H1 (cell line): ENCODE results near the gene DMXL2. TPM values are rescaled to one million over a fixed set of nuclear protein-coding genes. Genes with fewer than 3 reads are reported as not detected.

Source experiments
- CTCF ChIA-PET: fragments of 300-600 bp; sonication (Branson Sonifier 250); formaldehyde crosslinking; loops from one replicate; lab custom pipeline; 2021; ENCODE audit not compliant: partially characterized antibody; lab: Charles Lee
- POLR2A ChIA-PET: fragments of 300-600 bp; sonication (Branson Sonifier 250); formaldehyde crosslinking; loops from one replicate; lab custom pipeline; 2021; ENCODE audit warnings: inconsistent platforms; ENCODE audit not compliant: partially characterized antibody; lab: Charles Lee
- DNase-seq, 2 experiments: peaks; one replicate each; pipeline versions ENCODE4 v3.0.0 to v3.0.0-alpha.2; 2010 to 2022; ENCODE audit warnings: low spot score in 2 of 2, low read depth in 1 of 2, mixed read lengths in 1 of 2
- FAIRE-seq: peaks from 2 replicates; lab custom pipeline; 2011; peaks lifted over from hg19 to GRCh38; lab: Jason Lieb, UNC
- H2AFZ ChIP-seq: 2 replicates; pipeline ENCODE4 v1.8.1; 2012; ENCODE audit warnings: low read length, inconsistent platforms
- H2AK5ac ChIP-seq: 2 replicates; pipeline ENCODE4 v1.6.1; 2013; ENCODE audit warnings: low read depth, low read length
- H2BK120ac ChIP-seq: replicated peaks from 2 replicates; pipeline ENCODE3; 2013; ENCODE audit warnings: low read depth, low read length, inconsistent platforms
- H2BK12ac ChIP-seq: 2 replicates; pipeline ENCODE4 v1.6.1; 2013; ENCODE audit warnings: low read depth, low read length
- H2BK15ac ChIP-seq: 2 replicates; pipeline ENCODE4 v1.6.1; 2013; ENCODE audit warnings: low read length
- H2BK20ac ChIP-seq: 2 replicates; pipeline ENCODE4 v1.6.1; 2013; ENCODE audit warnings: low read length
- H2BK5ac ChIP-seq: 2 replicates; pipeline ENCODE4 v1.6.1; 2013; ENCODE audit warnings: low read depth, low read length
- H3K14ac ChIP-seq: 2 replicates; pipeline ENCODE4 v1.6.1; 2013; ENCODE audit warnings: inconsistent platforms; ENCODE audit not compliant: insufficient read length
- H3K18ac ChIP-seq: 2 replicates; pipeline ENCODE4 v1.6.1; 2013; ENCODE audit warnings: low read length; ENCODE audit errors: extremely low read depth
- H3K23ac ChIP-seq: 2 replicates; pipeline ENCODE4 v1.6.1; 2013; ENCODE audit warnings: inconsistent platforms; ENCODE audit not compliant: insufficient read length
- H3K23me2 ChIP-seq: 2 replicates; pipeline ENCODE4 v1.6.1; 2013; ENCODE audit warnings: low read depth, low read length
- H3K27ac ChIP-seq: 2 replicates; pipeline ENCODE4 v1.6.1; 2011; ENCODE audit warnings: low read depth, low read length, inconsistent platforms
- H3K27me3 ChIP-seq, 4 experiments: replicated peaks in 1 of 4; 1 replicate in 1 of 4; 2 replicates in 3 of 4; pipeline versions ENCODE4 v1.6.1 to v1.8.1; 2011 to 2013; ENCODE audit warnings: low read length in 3 of 4, mild to moderate bottlenecking in 3 of 4, inconsistent platforms in 2 of 4, mixed read lengths in 2 of 4, moderate library complexity in 1 of 4; ENCODE audit not compliant: control insufficient read depth in 3 of 4, insufficient read depth in 3 of 4; ENCODE audit errors: extremely low read depth in 1 of 4
- H3K36me3 ChIP-seq, 4 experiments: 2 replicates each; pipeline versions ENCODE4 v1.6.1 to v1.8.1; 2011 to 2013; ENCODE audit warnings: mild to moderate bottlenecking in 4 of 4, low read length in 3 of 4, moderate library complexity in 2 of 4, control low read depth in 1 of 4, inconsistent platforms in 1 of 4; ENCODE audit not compliant: insufficient read depth in 4 of 4, control insufficient read depth in 2 of 4
- H3K4ac ChIP-seq: replicated peaks from 2 replicates; pipeline ENCODE3; 2013; ENCODE audit warnings: low read length, low read depth, mixed read lengths, inconsistent platforms; ENCODE audit not compliant: insufficient read length
- H3K4me1 ChIP-seq, 4 experiments: replicated peaks in 1 of 4; 1 replicate in 1 of 4; 2 replicates in 3 of 4; pipeline versions ENCODE4 v1.6.1 to v1.8.1; 2011 to 2013; ENCODE audit warnings: low read length in 3 of 4, inconsistent platforms in 2 of 4, mixed read lengths in 1 of 4; ENCODE audit not compliant: insufficient read depth in 4 of 4, control insufficient read depth in 3 of 4
- H3K4me2 ChIP-seq, 2 experiments: 2 replicates each; pipeline versions ENCODE4 v1.6.1 to v1.8.1; 2011 to 2013; ENCODE audit warnings: low read depth in 2 of 2, low read length in 2 of 2, control low read depth in 1 of 2, inconsistent platforms in 1 of 2, mild to moderate bottlenecking in 1 of 2; ENCODE audit not compliant: insufficient read depth in 1 of 2
- H3K4me3 ChIP-seq, 4 experiments: fragments of 200-600, 300-600 bp in 1 of 4; sonication (generic), shearing (Covaris generic), sonication (Bioruptor Twin) in 1 of 4; 2 replicates each; pipeline versions ENCODE4 v1.5.1 to v1.8.1; 2011 to 2016; ENCODE audit warnings: low read length in 4 of 4, low read depth in 3 of 4, control low read depth in 2 of 4, inconsistent platforms in 2 of 4, mild to moderate bottlenecking in 2 of 4, mixed read lengths in 1 of 4, moderate library complexity in 1 of 4; ENCODE audit not compliant: insufficient read depth in 2 of 4; ENCODE audit errors: extremely low read depth in 1 of 4
- H3K56ac ChIP-seq: replicated peaks from 2 replicates; pipeline ENCODE3; 2013; ENCODE audit warnings: low read depth, mild to moderate bottlenecking, mixed read lengths, low read length, inconsistent platforms; ENCODE audit not compliant: insufficient read length
- H3K79me1 ChIP-seq: 2 replicates; pipeline ENCODE4 v1.6.1; 2013; ENCODE audit warnings: low read depth, low read length, control low read depth
- H3K79me2 ChIP-seq, 2 experiments: 2 replicates each; pipeline versions ENCODE4 v1.6.1 to v1.8.1; 2012 to 2013; ENCODE audit warnings: low read length in 2 of 2, mild to moderate bottlenecking in 2 of 2, inconsistent platforms in 1 of 2; ENCODE audit not compliant: insufficient read depth in 2 of 2, control insufficient read depth in 1 of 2
- H3K9ac ChIP-seq, 4 experiments: replicated peaks in 1 of 4; 1 replicate in 1 of 4; 2 replicates in 3 of 4; pipeline versions ENCODE4 v1.6.1 to v1.8.1; 2011 to 2013; ENCODE audit warnings: low read depth in 3 of 4, low read length in 3 of 4, control low read depth in 2 of 4, mild to moderate bottlenecking in 2 of 4, moderate library complexity in 2 of 4, inconsistent platforms in 1 of 4; ENCODE audit errors: extremely low read depth in 1 of 4
- H3K9me3 ChIP-seq, 2 experiments: 2 replicates each; pipeline versions ENCODE4 v1.6.1 to v1.8.1; 2012 to 2013; ENCODE audit warnings: mild to moderate bottlenecking in 2 of 2, moderate library complexity in 2 of 2, control low read depth in 1 of 2, inconsistent platforms in 1 of 2, low read depth in 1 of 2, low read length in 1 of 2, mixed read lengths in 1 of 2; ENCODE audit not compliant: insufficient read depth in 2 of 2
- H4K20me1 ChIP-seq, 2 experiments: replicated peaks in 1 of 2; 2 replicates each; pipeline versions ENCODE3 to v1.8.1; 2011 to 2013; ENCODE audit warnings: inconsistent platforms in 2 of 2, low read length in 2 of 2, mild to moderate bottlenecking in 1 of 2; ENCODE audit not compliant: insufficient read depth in 2 of 2, control insufficient read depth in 1 of 2
- H4K5ac ChIP-seq: 2 replicates; pipeline ENCODE4 v1.6.1; 2013; ENCODE audit warnings: low read length, low read depth, mixed read lengths, inconsistent platforms; ENCODE audit not compliant: insufficient read length
- H4K8ac ChIP-seq: 2 replicates; pipeline ENCODE4 v1.8.0; 2013; ENCODE audit warnings: mild to moderate bottlenecking, moderate library complexity, low read length, inconsistent platforms; ENCODE audit not compliant: insufficient read depth; ENCODE audit errors: extremely low read depth
- H4K91ac ChIP-seq: replicated peaks from 2 replicates; pipeline ENCODE3; 2013; ENCODE audit warnings: low read length, mixed read lengths, inconsistent platforms; ENCODE audit not compliant: insufficient read length
- BRCA1 ChIP-seq: IDR thresholded peaks from 2 replicates; pipeline ENCODE4 v1.6.1; 2012; ENCODE audit warnings: low read depth, low read length, improper control_type of control experiment
- NRF1 ChIP-seq: IDR thresholded peaks from 2 replicates; pipeline ENCODE4 v1.6.1; 2011; ENCODE audit warnings: mild to moderate bottlenecking, low read depth, low read length, improper control_type of control experiment
- TAF1 ChIP-seq: IDR thresholded peaks from 2 replicates; pipeline ENCODE4 v1.6.1; 2011; ENCODE audit warnings: mild to moderate bottlenecking, low read depth, low read length
- WGBS, 2 experiments: shearing (Covaris generic) in 1 of 2; methylation state at CpG; one replicate each; pipeline versions ENCODE4 v1.1.6 to v1.1.7; 2013 to 2015; ENCODE audit warnings: low lambda C conversion rate in 2 of 2, mixed read lengths in 2 of 2, inconsistent platforms in 1 of 2, low coverage in 1 of 2, missing lambda C conversion rate in 1 of 2; ENCODE audit not compliant: insufficient replicate concordance in 2 of 2, insufficient coverage in 1 of 2, insufficient read length in 1 of 2; ENCODE audit errors: extremely low coverage in 1 of 2, missing lambda C conversion rate in 1 of 2; 5-methylcytosine and 5-hydroxymethylcytosine counted together
- polyA plus RNA-seq, 7 experiments: library from polyadenylated mRNA; depleted of rRNA in 3 of 7; stranded (reverse) in 5 of 7; unstranded in 2 of 7; fragments of >200 nt in 5 of 7; fragments of 200-250 nt in 2 of 7; gene quantifications; 1 replicate in 5 of 7; 2 replicates in 1 of 7; 4 replicates in 1 of 7; pipeline versions ENCODE4 v1.2.1 to v1.2.3, GENCODE V29; 2011 to 2013; ENCODE audit warnings: missing spikeins in 2 of 7, mixed read lengths in 2 of 7
- total RNA-seq: library from RNA; stranded (reverse); fragmentation: NEBNext Ultra II Directional; extraction: Animal tissue kit (Norgen Biotek cat#: 25700); gene quantifications from 2 replicates; pipeline ENCODE4 v1.2.1, GENCODE V29; 2021

Gene DMXL2
- total and polyA plus RNA-seq, 2 of the 8 experiments (the other 6 are each of a cell fraction or from before 2014, with no cell fraction given), result 9.5 to 10.6 TPM

- Histone ChIP-seq H3K27me3 (no peaks in the 10 kb centered on the region), H3K9ac (no peak overlapping the region), H3K4me1 (no peaks in the 10 kb centered on the region), H3K79me2 (no peaks in the 10 kb centered on the region), H3K27ac (no peak overlapping the region), H2AK5ac (no peak overlapping the region), H3K4me2 (no peak overlapping the region), H2BK5ac (no peak overlapping the region), H3K23ac (no peak overlapping the region), H4K8ac (no peak overlapping the region), H3K9me3 (no peaks in the 10 kb centered on the region), H3K23me2 (no peaks in the 10 kb centered on the region), H4K20me1 (no peaks in the 10 kb centered on the region), H4K91ac (no peak overlapping the region), H2AFZ (no peak overlapping the region), H3K36me3 (no peaks in the 10 kb centered on the region), H3K56ac (no peak overlapping the region), H3K79me1 (no peaks in the 10 kb centered on the region), H3K14ac (no peak overlapping the region), H3K4me3 (no peak overlapping the region), H4K5ac (no peak overlapping the region), H3K4ac (no peak overlapping the region), H2BK20ac (no peak overlapping the region), H3K18ac (no peak overlapping the region), H2BK15ac (no peak overlapping the region), H2BK12ac (no peak overlapping the region), H2BK120ac (no peak overlapping the region)
- WGBS, 2 experiments, result 87% methylated on average over 2 of the region's 2 CpGs; no CpG with 5 or more reads in 1 of the 2 experiments
- no peak for FAIRE-seq
- ChIA-PET POLR2A (no interaction called here), CTCF (interaction anchor here (0.7 to 2.3 kb wide), 6 partner anchors 9 to 115 kb away, joined by 3 to 7 read pairs (median 6); no protein-coding TSS in a partner anchor)
- no peak for DNase-seq
- TF ChIP-seq BRCA1, result no peak
- no peak for TF ChIP-seq TAF1
- TF ChIP-seq NRF1, result no peak
Measured at GRCh38 chr15:51661072-51661471, 38.5 kb upstream of the DMXL2 start.
